IMR-90 (cell line): ENCODE measurements around the gene AHCYL2. TPM values are rescaled to one million over a fixed set of nuclear protein-coding genes. Genes with fewer than 3 reads are reported as not detected.

ENCODE experiments used
- ATAC-seq: fragments of 200-7000 bp; cut with Tn5 transposase; 2 replicates; pipeline ENCODE4 v1.9.1; 2020; ENCODE audit warnings: low read depth, mild to moderate bottlenecking, moderate library complexity
- BruUV-seq: library from RNA; stranded (reverse); fragments of 400-500 nt; replicated peaks from 2 replicates; lab custom pipeline; 2021; lab: Mats Ljungman, UMichigan
- CTCF ChIA-PET: fragments of 300-600 bp; formaldehyde crosslinking; extraction: SDS; loops from one replicate; lab custom pipeline; 2021; ENCODE audit warnings: antibody characterized with exemption; lab: Yijun Ruan, JAX
- POLR2A ChIA-PET: fragments of 300-600 bp; sonication (Branson Sonifier 250); formaldehyde crosslinking; loops from one replicate; lab custom pipeline; 2022; ENCODE audit warnings: antibody characterized with exemption; ENCODE audit not compliant: unreplicated experiment; lab: Charles Lee
- DNase-seq: peaks from one replicate; pipeline ENCODE4 v3.0.0; 2013
- H2AFZ ChIP-seq: replicated peaks from 2 replicates; pipeline ENCODE3; 2013; ENCODE audit warnings: low read length, mild to moderate bottlenecking; ENCODE audit not compliant: poor library complexity
- H2AK5ac ChIP-seq: 2 replicates; pipeline ENCODE4 v1.6.1; 2013; ENCODE audit warnings: low read depth, low read length, inconsistent platforms
- H2AK9ac ChIP-seq: replicated peaks from 2 replicates; pipeline ENCODE3; 2013; ENCODE audit warnings: mild to moderate bottlenecking, low read depth, low read length, moderate library complexity; ENCODE audit not compliant: poor library complexity
- H2BK120ac ChIP-seq: 2 replicates; pipeline ENCODE4 v1.6.1; 2013; ENCODE audit warnings: low read depth, low read length, inconsistent platforms
- H2BK15ac ChIP-seq: 3 replicates; pipeline ENCODE4 v1.6.1; 2013; ENCODE audit warnings: low read depth, low read length, inconsistent platforms
- H2BK20ac ChIP-seq: 2 replicates; pipeline ENCODE4 v1.6.1; 2013; ENCODE audit warnings: low read depth, mild to moderate bottlenecking, inconsistent platforms, low read length, moderate library complexity
- H2BK5ac ChIP-seq: 2 replicates; pipeline ENCODE4 v1.6.1; 2013; ENCODE audit warnings: mild to moderate bottlenecking, low read depth, low read length, inconsistent platforms; ENCODE audit not compliant: poor library complexity, severe bottlenecking
- H3K14ac ChIP-seq: replicated peaks from 2 replicates; pipeline ENCODE4 v1.6.1; 2013; ENCODE audit warnings: low read depth, low read length, inconsistent platforms
- H3K18ac ChIP-seq: 2 replicates; pipeline ENCODE4 v1.6.1; 2013; ENCODE audit warnings: low read depth, low read length, control low read depth
- H3K23ac ChIP-seq: 2 replicates; pipeline ENCODE4 v1.6.1; 2013; ENCODE audit warnings: low read depth, low read length, inconsistent platforms
- H3K27ac ChIP-seq: 2 replicates; pipeline ENCODE4 v1.5.1; 2013; ENCODE audit warnings: mild to moderate bottlenecking, control low read depth, low read length; ENCODE audit not compliant: insufficient read depth
- H3K27me3 ChIP-seq: 2 replicates; pipeline ENCODE4 v1.6.1; 2013; ENCODE audit warnings: low read length; ENCODE audit not compliant: control insufficient read depth, insufficient read depth
- H3K36me3 ChIP-seq: 2 replicates; pipeline ENCODE4 v1.6.1; 2013; ENCODE audit warnings: low read length, mixed read lengths; ENCODE audit not compliant: control insufficient read depth, insufficient read depth
- H3K4ac ChIP-seq: 2 replicates; pipeline ENCODE4 v1.6.1; 2013; ENCODE audit warnings: low read depth, low read length, inconsistent platforms
- H3K4me1 ChIP-seq: 2 replicates; pipeline ENCODE4 v1.6.1; 2013; ENCODE audit warnings: low read length, mixed read lengths; ENCODE audit not compliant: control insufficient read depth, insufficient read depth
- H3K4me2 ChIP-seq: 2 replicates; pipeline ENCODE4 v1.6.1; 2013; ENCODE audit warnings: low read depth, mild to moderate bottlenecking, control low read depth, low read length, moderate library complexity
- H3K4me3 ChIP-seq: 2 replicates; pipeline ENCODE4 v1.5.1; 2013; ENCODE audit warnings: low read depth, mild to moderate bottlenecking, control low read depth, low read length, moderate library complexity; ENCODE audit not compliant: insufficient read depth
- H3K56ac ChIP-seq: 2 replicates; pipeline ENCODE4 v1.6.1; 2013; ENCODE audit warnings: low read length, inconsistent platforms; ENCODE audit not compliant: insufficient read depth; ENCODE audit errors: extremely low read depth
- H3K79me1 ChIP-seq, 2 experiments: 2 replicates each; pipeline ENCODE4 v1.6.1; 2013; ENCODE audit warnings: low read length in 2 of 2, inconsistent platforms in 1 of 2, low read depth in 1 of 2
- H3K9ac ChIP-seq: 2 replicates; pipeline ENCODE4 v1.6.1; 2013; ENCODE audit warnings: low read depth, low read length, control low read depth
- H3K9me1 ChIP-seq: 2 replicates; pipeline ENCODE4 v1.6.1; 2013; ENCODE audit warnings: low read length, inconsistent platforms; ENCODE audit not compliant: insufficient read depth
- H3K9me3 ChIP-seq: 2 replicates; pipeline ENCODE4 v1.6.1; 2013; ENCODE audit warnings: low read length; ENCODE audit not compliant: control insufficient read depth, insufficient read depth
- H4K20me1 ChIP-seq: 2 replicates; pipeline ENCODE4 v1.6.1; 2013; ENCODE audit warnings: low read length, inconsistent platforms; ENCODE audit not compliant: insufficient read depth
- H4K5ac ChIP-seq: 2 replicates; pipeline ENCODE4 v1.6.1; 2013; ENCODE audit warnings: mild to moderate bottlenecking, low read depth, low read length, control low read depth
- H4K8ac ChIP-seq, 2 experiments: 2 replicates each; pipeline ENCODE4 v1.6.1; 2013; ENCODE audit warnings: low read depth in 2 of 2, low read length in 2 of 2, control low read depth in 1 of 2, inconsistent platforms in 1 of 2
- H4K91ac ChIP-seq: 2 replicates; pipeline ENCODE4 v1.6.1; 2013; ENCODE audit warnings: low read depth, low read length, inconsistent platforms; ENCODE audit not compliant: insufficient read depth
- BHLHE40 ChIP-seq: fragments of 150-350 bp; IDR thresholded peaks from 2 replicates; pipeline ENCODE4 v1.6.1; 2016; ENCODE audit warnings: mild to moderate bottlenecking, low read depth, low read length
- CEBPB ChIP-seq: IDR thresholded peaks from 2 replicates; pipeline ENCODE4 v1.6.1; 2012; ENCODE audit warnings: low read depth, low read length, improper control_type of control experiment
- CHD1 ChIP-seq: IDR thresholded peaks from 2 replicates; pipeline ENCODE4 v1.6.1; 2012; ENCODE audit warnings: low read depth, low read length, improper control_type of control experiment
- MAFK ChIP-seq: IDR thresholded peaks from 2 replicates; pipeline ENCODE4 v1.6.1; 2012; ENCODE audit warnings: low read depth, low read length, improper control_type of control experiment
- POLR2A ChIP-seq: IDR thresholded peaks from 2 replicates; pipeline ENCODE4 v1.6.1; 2012; ENCODE audit warnings: mild to moderate bottlenecking, low read depth, low read length
- RAD21 ChIP-seq: IDR thresholded peaks from 2 replicates; pipeline ENCODE4 v1.6.1; 2012; ENCODE audit warnings: low read length, improper control_type of control experiment
- WGBS, 2 experiments: methylation state at CpG; one replicate each; pipeline versions ENCODE4 v1.1.5 to v1.1.7; 2013; ENCODE audit warnings: missing lambda C conversion rate in 2 of 2; ENCODE audit not compliant: insufficient read length in 1 of 2; ENCODE audit errors: extremely low coverage in 2 of 2; 5-methylcytosine and 5-hydroxymethylcytosine counted together
- dilution Hi-C: fragments of 300-500 bp; cut with HindIII; formaldehyde crosslinking; loops from one replicate; pipeline ENCODE4 v1.14.3; 2018; ENCODE audit warnings: low sequenced_read_pairs; ENCODE audit not compliant: unreplicated experiment
- in situ Hi-C: fragments of 300-500 bp; cut with MboI; formaldehyde crosslinking; loops from 3 replicates; pipeline ENCODE4 v1.14.3; 2019; ENCODE audit warnings: low sequenced_read_pairs, inconsistent platforms, mixed read lengths
- intact Hi-C: fragments of 100-400 bp; cut with micrococcal nuclease; formaldehyde crosslinking; loops from 2 replicates; pipeline ENCODE4 v1.10.0; 2022
- polyA plus RNA-seq, 3 experiments: library from polyadenylated mRNA; depleted of rRNA; stranded (reverse); fragments of >200 nt; gene quantifications; 2 replicates each; pipeline ENCODE4 v1.2.3, GENCODE V29; 2012; ENCODE audit warnings: low replicate concordance in 1 of 3
- total RNA-seq: library from RNA; depleted of rRNA; stranded (reverse); fragments of >200 nt; gene quantifications from 2 replicates; pipeline ENCODE4 v1.2.3, GENCODE V29; 2012

The AHCYL2 gene
- total and polyA plus RNA-seq, 2 of the 4 experiments (the other 2 are of a cell fraction) = 5.7 to 7.6 TPM

DNA sequence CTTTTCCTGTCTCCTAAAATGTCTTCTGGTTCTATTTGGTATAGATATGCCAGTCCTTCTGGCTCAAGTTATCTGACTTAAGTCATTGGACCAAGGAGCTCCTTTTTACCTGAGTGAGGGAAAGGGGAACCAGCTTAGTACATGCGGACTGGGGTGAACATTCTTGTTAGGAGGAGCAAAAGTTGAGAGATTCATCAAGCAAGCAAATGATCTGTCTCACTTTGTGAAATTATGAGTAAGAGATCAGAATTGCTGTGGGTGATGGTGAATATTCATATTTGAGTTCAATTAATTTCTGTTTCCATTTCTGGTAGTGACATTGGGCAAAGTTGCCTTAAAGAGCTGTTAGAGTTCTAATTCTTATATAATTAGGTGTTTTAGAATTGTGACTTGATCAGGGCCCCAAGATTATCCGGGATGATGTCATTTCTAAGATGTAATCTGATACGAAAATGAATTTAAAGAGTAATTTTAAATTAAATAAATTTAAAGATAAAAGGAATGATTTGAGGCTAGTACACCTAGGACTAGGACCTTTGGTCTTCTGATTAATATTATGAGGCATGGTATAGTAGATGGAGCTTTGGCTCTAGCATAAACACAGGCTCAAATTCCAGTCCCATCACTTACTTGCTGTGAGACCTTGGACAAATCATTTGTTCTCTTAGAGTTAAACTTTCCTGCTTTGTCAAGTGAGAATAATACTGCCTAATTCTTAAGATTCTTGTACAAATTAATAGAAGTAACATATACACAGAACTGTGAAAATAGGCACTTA, 149.0 kb downstream of the AHCYL2 start:
- H3K18ac ChIP-seq = no peak overlapping the region
- H3K36me3 ChIP-seq = no peaks in the 10 kb centered on the region
- H3K27me3 ChIP-seq = no peaks in the 10 kb centered on the region
- H2BK120ac ChIP-seq = no peak overlapping the region
- H4K5ac ChIP-seq = no peak overlapping the region
- no peak overlapping the region for H3K27ac ChIP-seq
- H3K14ac ChIP-seq = no peak overlapping the region
- dilution Hi-C loops (no loop called here), in situ Hi-C loops (loop anchor here (5.0 to 25.0 kb wide), 2 partner anchors 88 to 638 kb away; no protein-coding TSS in a partner anchor), intact Hi-C loops (no loop called here)
- no peaks in the 10 kb centered on the region for H3K79me1 ChIP-seq
- ChIA-PET POLR2A (no interaction called here), CTCF (interaction anchor here (0.7 to 1.1 kb wide), 2 partner anchors 31 to 150 kb away, joined by 3 read pairs; no protein-coding TSS in a partner anchor)
- no peaks in the 10 kb centered on the region for H4K20me1 ChIP-seq
- no peak overlapping the region for H4K8ac ChIP-seq
- no peak overlapping the region for H2AFZ ChIP-seq
- no peaks in the 10 kb centered on the region for H3K9me1 ChIP-seq
- no peak overlapping the region for H2BK15ac ChIP-seq
- DNase-seq = no peak
- ATAC-seq = no peak
- no peak overlapping the region for H3K4me3 ChIP-seq
- no peak overlapping the region; the same call in 1 of the 2 replicates for H4K91ac ChIP-seq
- H3K9ac ChIP-seq = no peak overlapping the region
- H2BK20ac ChIP-seq = no peak overlapping the region
- H3K9me3 ChIP-seq = no peaks in the 10 kb centered on the region
- no peak overlapping the region for H2AK9ac ChIP-seq
- no peak for TF ChIP-seq BHLHE40
- no peak for TF ChIP-seq RAD21
- TF ChIP-seq POLR2A = no peak
- TF ChIP-seq MAFK = no peak
- no peak for TF ChIP-seq CEBPB
- no peak for TF ChIP-seq CHD1
- H2BK5ac ChIP-seq = no peak overlapping the region
- H3K4me2 ChIP-seq = no peak overlapping the region
- H2AK5ac ChIP-seq = no peak overlapping the region
- H3K4me1 ChIP-seq = peaks cover 3% of the 10 kb centered on the region; the same call in 1 of the 2 replicates
- 100% methylated on average over 1 of the region's 3 CpGs; no CpG with 5 or more reads in 1 of the 2 experiments for WGBS, 2 experiments
- BruUV-seq = no TSS peak
- H3K4ac ChIP-seq = no peak overlapping the region
- H3K23ac ChIP-seq = no peak overlapping the region
- H3K56ac ChIP-seq = no peak overlapping the region
